Sigmoid colon (tissue), 7 donors: ENCODE data around the gene ELF2. TPM values are rescaled to one million over a fixed set of nuclear protein-coding genes. Genes with fewer than 3 reads are reported as not detected.

Experiments used
- DNase-seq: peaks from one replicate; pipeline ENCODE4 v3.0.0-alpha.2; 2019
- H3K27ac ChIP-seq, 4 donors: fragments of 200-600 bp; sonication (generic); one replicate each; pipeline ENCODE4 v1.5.1; 2016 to 2019; ENCODE audit warnings: mild to moderate bottlenecking in 1 of 4
- H3K27me3 ChIP-seq, 3 donors: fragments of 200-600 bp; sonication (generic); one replicate each; pipeline ENCODE4 v1.5.1; 2019; ENCODE audit warnings: mild to moderate bottlenecking in 1 of 3
- H3K36me3 ChIP-seq, 4 donors: fragments of 200-600 bp; sonication (generic); one replicate each; pipeline ENCODE4 v1.5.1; 2016 to 2019
- H3K4me1 ChIP-seq, 4 donors: fragments of 200-600 bp; sonication (generic); one replicate each; pipeline ENCODE4 v1.5.1; 2017 to 2019
- H3K4me3 ChIP-seq, 4 donors: fragments of 200-600 bp; sonication (generic); one replicate each; pipeline ENCODE4 v1.5.1; 2017 to 2019; ENCODE audit warnings: mild to moderate bottlenecking in 2 of 4, moderate library complexity in 1 of 4
- H3K9me3 ChIP-seq, 4 donors: fragments of 200-600 bp in 3 of 4; sonication (generic) in 3 of 4; one replicate each; pipeline versions ENCODE4 v1.5.1 to v1.6.1; 2013 to 2019
- EP300 ChIP-seq, 4 donors: sonication (generic); formaldehyde crosslinking; IDR thresholded peaks; one replicate each; pipeline ENCODE4 v1.6.1; 2017; ENCODE audit warnings: antibody characterized with exemption in 4 of 4
- POLR2A ChIP-seq, 2 donors: fragments of 450-650 bp; IDR thresholded peaks; one replicate each; pipeline ENCODE4 v1.6.1; 2016; ENCODE audit warnings: antibody characterized with exemption in 2 of 2, mild to moderate bottlenecking in 2 of 2, moderate library complexity in 2 of 2
- POLR2AphosphoS5 ChIP-seq, 4 donors: sonication (generic); formaldehyde crosslinking; IDR thresholded peaks; one replicate each; pipeline ENCODE4 v1.6.1; 2017; ENCODE audit warnings: antibody characterized with exemption in 4 of 4
- WGBS, 2 donors: extraction: QIAGEN DNeasy Blood & Tissue Kit; methylation state at CpG; one replicate each; pipeline ENCODE4 v1.1.7; 2013; 5-methylcytosine and 5-hydroxymethylcytosine counted together
- intact Hi-C: fragments of 100-400 bp; cut with DNase I; formaldehyde crosslinking; loops from one replicate; pipeline ENCODE4 v1.15.1; 2023
- polyA plus RNA-seq, 3 donors: library from polyadenylated mRNA; stranded (reverse); fragments of 200-250 nt; gene quantifications; one replicate each; pipeline ENCODE4 v1.2.3, GENCODE V29; 2013
- total RNA-seq, 4 donors: library from RNA; depleted of rRNA; stranded (reverse); fragments of >200 nt; gene quantifications; one replicate each; pipeline ENCODE4 v1.1.0, GENCODE V29; 2016
- TF ChIP-seq, protein P1 (sequence below), 4 experiments: fragments of 450-650 bp in 3 of 4; fragments of 200-600 bp in 1 of 4; IDR thresholded peaks; one replicate each; pipeline ENCODE4 v1.5.1; 2016 to 2019; ENCODE audit warnings: antibody characterized with exemption in 4 of 4, mild to moderate bottlenecking in 3 of 4, moderate library complexity in 2 of 4
- donor health status: healthy with polysubstance abuse.
- donor health status: Bipolar disorder and iron deficiency.
- donor health status: healthy.

Gene ELF2
- total and polyA plus RNA-seq, 7 donors, result 9.9 to 83.6 (median 61.4) TPM

DNA sequence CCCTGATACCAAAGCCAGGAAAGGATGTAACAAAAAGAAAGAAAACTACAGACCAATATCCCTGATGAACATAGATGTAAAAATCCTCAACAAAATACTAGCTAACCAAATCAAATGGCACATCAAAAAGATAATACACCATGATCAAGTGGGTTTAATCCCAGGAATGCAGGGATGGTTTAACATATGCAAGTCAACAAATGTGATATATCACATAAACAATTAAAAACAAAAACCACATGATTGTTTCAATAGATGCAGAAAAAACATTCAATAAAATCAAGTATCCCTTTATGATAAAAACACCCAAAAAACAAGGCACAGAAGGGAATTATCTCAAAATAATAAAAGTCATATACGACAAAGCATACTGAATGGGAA lies 31.5 kb downstream of the ELF2 start:
- intact Hi-C loops, result no loop called here
- Histone ChIP-seq H3K36me3 (no peaks in the 10 kb centered on the region), H3K27me3 (no peaks in the 10 kb centered on the region), H3K9me3 (no peaks in the 10 kb centered on the region), H3K4me3 (no peak overlapping the region), H3K27ac (no peak overlapping the region), H3K4me1 (peaks cover 0 to 36% (median 31%) of the 10 kb centered on the region in 4 donors)
- TF ChIP-seq, protein P1, sequence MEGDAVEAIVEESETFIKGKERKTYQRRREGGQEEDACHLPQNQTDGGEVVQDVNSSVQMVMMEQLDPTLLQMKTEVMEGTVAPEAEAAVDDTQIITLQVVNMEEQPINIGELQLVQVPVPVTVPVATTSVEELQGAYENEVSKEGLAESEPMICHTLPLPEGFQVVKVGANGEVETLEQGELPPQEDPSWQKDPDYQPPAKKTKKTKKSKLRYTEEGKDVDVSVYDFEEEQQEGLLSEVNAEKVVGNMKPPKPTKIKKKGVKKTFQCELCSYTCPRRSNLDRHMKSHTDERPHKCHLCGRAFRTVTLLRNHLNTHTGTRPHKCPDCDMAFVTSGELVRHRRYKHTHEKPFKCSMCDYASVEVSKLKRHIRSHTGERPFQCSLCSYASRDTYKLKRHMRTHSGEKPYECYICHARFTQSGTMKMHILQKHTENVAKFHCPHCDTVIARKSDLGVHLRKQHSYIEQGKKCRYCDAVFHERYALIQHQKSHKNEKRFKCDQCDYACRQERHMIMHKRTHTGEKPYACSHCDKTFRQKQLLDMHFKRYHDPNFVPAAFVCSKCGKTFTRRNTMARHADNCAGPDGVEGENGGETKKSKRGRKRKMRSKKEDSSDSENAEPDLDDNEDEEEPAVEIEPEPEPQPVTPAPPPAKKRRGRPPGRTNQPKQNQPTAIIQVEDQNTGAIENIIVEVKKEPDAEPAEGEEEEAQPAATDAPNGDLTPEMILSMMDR (IDR thresholded peaks at IDR 0.05), result no peak
- TF ChIP-seq EP300 (IDR thresholded peaks at IDR 0.05) (no peak), POLR2AphosphoS5 (IDR thresholded peaks at IDR 0.05) (no peak), POLR2A (IDR thresholded peaks at IDR 0.05) (no peak)
- WGBS, 2 donors, result 99% methylated on average over 1 of the region's 1 CpG
- DNase-seq, result no peak

DNA sequence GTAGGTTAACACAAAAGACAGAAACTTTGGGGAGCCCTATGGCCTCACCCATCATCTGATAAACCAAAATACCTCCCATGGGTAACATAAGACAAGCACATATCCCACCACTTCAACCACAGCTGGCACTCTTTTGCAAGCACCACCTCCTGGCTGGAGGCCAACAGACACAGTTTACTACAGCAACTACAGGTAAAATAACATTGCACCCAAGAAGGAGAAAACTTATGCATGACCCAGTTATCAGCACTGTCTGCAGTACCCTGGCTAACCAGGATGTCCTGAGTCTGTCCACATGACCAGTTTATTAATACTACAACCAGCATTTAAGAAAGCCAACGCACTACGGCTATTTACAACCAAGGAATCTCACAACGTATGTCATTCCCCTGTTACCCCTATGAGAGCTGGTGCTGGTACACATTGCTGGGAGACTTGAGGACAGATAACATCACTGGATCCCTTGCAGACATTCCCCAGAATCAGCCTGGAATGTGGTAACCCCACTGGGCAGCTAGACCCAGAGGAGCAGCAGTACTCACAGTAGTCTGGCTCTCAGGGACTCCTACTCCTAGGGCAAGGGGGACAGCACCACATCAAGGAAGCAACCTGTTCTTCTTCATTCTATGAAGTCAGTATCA lies 32.0 kb downstream of the ELF2 start:
- Histone ChIP-seq H3K4me1 (peaks cover 0 to 36% (median 31%) of the 10 kb centered on the region in 4 donors), H3K9me3 (no peaks in the 10 kb centered on the region), H3K27ac (peak overlapping the region in 1 of 4 donors; percentile 13), H3K27me3 (no peaks in the 10 kb centered on the region), H3K4me3 (no peak overlapping the region), H3K36me3 (no peaks in the 10 kb centered on the region)
- 70 to 90% methylated on average over 3 of the region's 3 CpGs for WGBS, 2 donors
- intact Hi-C loops, result no loop called here
- TF ChIP-seq, protein P1 (IDR thresholded peaks at IDR 0.05), result no peak
- TF ChIP-seq EP300 (IDR thresholded peaks at IDR 0.05) (no peak), POLR2A (IDR thresholded peaks at IDR 0.05) (no peak), POLR2AphosphoS5 (IDR thresholded peaks at IDR 0.05) (no peak)
- DNase-seq, result no peak

DNA sequence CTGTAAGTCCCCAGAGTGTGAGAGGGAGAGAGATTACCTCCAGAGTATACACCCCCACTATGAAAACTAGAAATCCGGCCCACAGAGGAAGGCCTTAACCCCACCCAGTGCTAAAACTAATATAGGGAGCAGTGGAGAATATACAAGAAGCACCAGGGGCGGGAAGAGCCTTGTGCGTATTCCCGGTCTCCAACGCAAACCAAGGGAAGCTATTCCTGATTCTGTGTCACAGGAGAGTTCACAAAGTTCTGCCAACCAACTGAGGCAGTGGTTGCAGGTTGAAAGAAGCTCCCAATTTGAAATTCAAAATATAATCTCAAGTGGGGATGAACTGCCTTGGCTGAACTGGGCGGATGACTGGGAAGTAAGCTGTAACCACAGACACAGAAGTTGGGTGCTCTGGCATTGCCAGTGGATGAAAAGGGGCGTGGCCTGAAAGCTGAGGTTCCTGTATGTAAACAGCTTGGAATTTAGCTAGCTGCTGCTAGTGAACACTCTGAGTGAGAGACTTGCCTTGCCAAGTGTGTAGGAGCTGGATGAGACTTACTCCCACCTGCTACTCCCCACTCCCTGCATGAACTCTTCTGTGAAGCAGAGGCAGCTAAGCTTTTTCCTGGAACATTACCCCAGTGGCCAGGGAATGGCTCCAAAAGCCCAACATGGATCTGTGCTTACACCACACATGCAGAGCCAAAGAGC lies 32.7 kb downstream of the ELF2 start:
- Histone ChIP-seq H3K27ac (peak overlapping the region in 1 of 4 donors; percentile 13), H3K4me3 (no peak overlapping the region), H3K4me1 (peaks cover 0 to 36% (median 31%) of the 10 kb centered on the region in 4 donors), H3K9me3 (no peaks in the 10 kb centered on the region), H3K27me3 (no peaks in the 10 kb centered on the region), H3K36me3 (no peaks in the 10 kb centered on the region)
- peak; percentile 75 for DNase-seq
- TF ChIP-seq POLR2AphosphoS5 (IDR thresholded peaks at IDR 0.05), result no peak
- TF ChIP-seq POLR2A (IDR thresholded peaks at IDR 0.05), result no peak
- TF ChIP-seq, protein P1 (IDR thresholded peaks at IDR 0.05), result no peak
- no peak for TF ChIP-seq EP300 (IDR thresholded peaks at IDR 0.05)
- intact Hi-C loops, result no loop called here
- 81 to 87% methylated on average over 7 of the region's 7 CpGs for WGBS, 2 donors

DNA sequence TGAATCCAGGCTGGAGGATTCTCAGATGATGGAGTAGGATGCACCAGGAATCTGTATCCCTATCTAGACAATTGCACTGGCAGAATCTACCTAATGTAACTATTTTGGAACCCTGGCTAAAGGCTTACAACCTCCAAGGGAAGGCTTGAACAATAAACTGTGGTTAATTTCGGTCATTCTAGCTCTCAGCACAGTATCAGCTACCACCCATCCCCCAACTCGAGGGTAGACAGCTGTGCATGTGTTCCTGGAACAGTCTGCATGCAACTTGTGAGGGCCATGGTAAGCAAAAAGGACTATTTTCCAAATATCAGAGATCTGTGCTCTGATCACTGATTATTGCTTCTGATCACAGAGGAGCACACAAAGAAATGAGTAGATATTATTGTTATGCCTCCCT lies 34.0 kb downstream of the ELF2 start:
- DNase-seq, result no peak
- H3K4me3 ChIP-seq, result no peak overlapping the region
- TF ChIP-seq, protein P1 (IDR thresholded peaks at IDR 0.05), result no peak
- no peak for TF ChIP-seq EP300 (IDR thresholded peaks at IDR 0.05)
- no peak for TF ChIP-seq POLR2AphosphoS5 (IDR thresholded peaks at IDR 0.05)
- no peak for TF ChIP-seq POLR2A (IDR thresholded peaks at IDR 0.05)
- no peak overlapping the region for H3K27ac ChIP-seq
- 62 to 79% methylated on average over 2 of the region's 2 CpGs for WGBS, 2 donors
- no peaks in the 10 kb centered on the region for H3K27me3 ChIP-seq
- peaks cover 0 to 3% (median 0%) of the 10 kb centered on the region in 4 donors for H3K36me3 ChIP-seq
- H3K4me1 ChIP-seq, result peaks cover 0 to 36% (median 31%) of the 10 kb centered on the region in 4 donors
- no peaks in the 10 kb centered on the region for H3K9me3 ChIP-seq
- intact Hi-C loops, result no loop called here
